ENCODE measurements around the gene KCNN1. TPM values are rescaled to one million over a fixed set of nuclear protein-coding genes. Genes with fewer than 3 reads are reported as not detected.
A peak's percentile ranks its signal among the peaks of the same experiment; 100 is the strongest.

KCNN1 gene
- total and polyA plus RNA-seq, 2 of the 4 experiments (the other 2 are of a cell fraction), result 0.09 TPM; not detected in 1

DNA sequence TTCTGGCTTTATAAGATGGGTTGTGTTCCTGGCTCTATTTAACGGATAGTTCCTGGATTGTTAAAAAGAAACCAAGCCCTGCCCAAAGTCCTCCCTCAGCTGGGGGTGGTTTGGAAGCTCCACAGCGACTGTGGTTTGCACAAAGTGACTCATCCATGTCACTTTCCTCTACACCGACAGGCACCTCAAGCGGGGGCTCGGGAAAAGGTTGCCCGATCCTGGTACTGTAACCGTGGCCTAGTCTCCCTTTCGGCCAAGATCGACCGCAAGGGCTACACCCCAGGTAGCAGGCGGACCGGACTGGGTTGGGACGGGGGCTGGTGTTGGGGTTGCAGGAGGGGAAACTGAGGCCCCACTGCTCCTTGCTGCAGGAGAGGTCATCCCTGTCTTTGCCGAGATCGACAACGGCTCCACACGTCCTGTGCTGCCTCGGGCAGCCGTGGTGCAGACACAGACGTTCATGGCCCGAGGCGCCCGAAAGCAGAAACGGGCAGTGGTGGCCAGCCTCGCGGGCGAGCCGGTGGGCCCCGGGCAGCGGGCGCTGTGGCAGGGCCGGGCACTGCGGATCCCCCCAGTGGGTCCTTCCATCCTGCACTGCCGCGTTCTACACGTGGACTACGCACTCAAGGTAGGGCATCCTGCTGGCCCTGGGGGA lies 42.6 kb downstream of the KCNN1 start:
- peaks cover 26% of the 10 kb centered on the region for H3K36me3 ChIP-seq (ENCODE audit: control insufficient read depth, insufficient read depth, low read length)

More for the DNA sequence above, 42.6 kb downstream of the KCNN1 start:
- H2AK5ac ChIP-seq (ENCODE audit: low read depth, low read length), result no peak overlapping the region
- H4K8ac ChIP-seq (ENCODE audit: low read depth in 2 of 2, low read length in 2 of 2), result no peak overlapping the region
- H3K27ac ChIP-seq (ENCODE audit: insufficient read depth, low read length), result no peak overlapping the region
- no peak overlapping the region for H2AFZ ChIP-seq (replicated peaks; ENCODE audit: low read length, poor library complexity)
- intact Hi-C loops (cut with micrococcal nuclease) (loop anchor here (5.0 to 10.0 kb wide), 2 partner anchors 145 to 163 kb away; partner anchors contain the start of genes IFI30 and PIK3R2), dilution Hi-C loops (cut with HindIII; ENCODE audit: low sequenced_read_pairs, unreplicated experiment) (no loop called here), in situ Hi-C loops (cut with MboI; ENCODE audit: low sequenced_read_pairs) (no loop called here)
- no peak overlapping the region for H4K91ac ChIP-seq (ENCODE audit: insufficient read depth, low read depth, low read length)
- POLR2A ChIA-PET (ENCODE audit: unreplicated experiment), result no interaction called here
- CTCF ChIA-PET, result no interaction called here
- H3K4me2 ChIP-seq (ENCODE audit: low read depth, low read length), result no peak overlapping the region
- H3K9me1 ChIP-seq (ENCODE audit: insufficient read depth, low read length), result peaks cover 12% of the 10 kb centered on the region
- BruUV-seq (replicated peaks), result no TSS peak
- peaks cover 5% of the 10 kb centered on the region; the same call in 1 of the 2 replicates for H4K20me1 ChIP-seq (ENCODE audit: insufficient read depth, low read length)
- H3K9ac ChIP-seq (ENCODE audit: low read depth, low read length), result no peak overlapping the region
- H2BK120ac ChIP-seq (ENCODE audit: low read depth, low read length), result no peak overlapping the region
- H3K4me1 ChIP-seq (ENCODE audit: control insufficient read depth, insufficient read depth, low read length), result peaks cover 8% of the 10 kb centered on the region
- no peak overlapping the region for H2AK9ac ChIP-seq (replicated peaks; ENCODE audit: low read depth, low read length, poor library complexity)
- peaks cover 0 to 13% of the 10 kb centered on the region in 2 experiments; a peak in 3 of 4 replicates for H3K79me1 ChIP-seq (ENCODE audit: low read depth in 1 of 2, low read length in 2 of 2)
- H3K9me3 ChIP-seq (ENCODE audit: control insufficient read depth, insufficient read depth, low read length), result no peaks in the 10 kb centered on the region
- H3K27me3 ChIP-seq (ENCODE audit: control insufficient read depth, insufficient read depth, low read length), result no peaks in the 10 kb centered on the region
- H4K5ac ChIP-seq (ENCODE audit: low read depth, low read length), result no peak overlapping the region
- peak; percentile 17 for DNase-seq
- WGBS, 2 experiments (ENCODE audit: extremely low coverage in 2 of 2, insufficient read length in 1 of 2), result 92% methylated on average over 16 of the region's 37 CpGs; no CpG with 5 or more reads in 1 of the 2 experiments
- H3K4ac ChIP-seq (ENCODE audit: low read depth, low read length), result no peak overlapping the region
- no peak overlapping the region for H3K56ac ChIP-seq (ENCODE audit: extremely low read depth, insufficient read depth, low read length)
- H3K23ac ChIP-seq (ENCODE audit: low read depth, low read length), result peak overlapping the region; percentile 42; the same call in 1 of the 2 replicates
- no peak overlapping the region for H3K14ac ChIP-seq (replicated peaks; ENCODE audit: low read depth, low read length)
- TF ChIP-seq MAZ (IDR thresholded peaks at IDR 0.05; ENCODE audit: borderline replicate concordance, low read depth, low read length) (no peak), BHLHE40 (IDR thresholded peaks at IDR 0.05; ENCODE audit: low read depth, low read length) (no peak), RCOR1 (IDR thresholded peaks at IDR 0.05; ENCODE audit: insufficient replicate concordance, low read length) (no peak)
- TF ChIP-seq, protein P1, sequence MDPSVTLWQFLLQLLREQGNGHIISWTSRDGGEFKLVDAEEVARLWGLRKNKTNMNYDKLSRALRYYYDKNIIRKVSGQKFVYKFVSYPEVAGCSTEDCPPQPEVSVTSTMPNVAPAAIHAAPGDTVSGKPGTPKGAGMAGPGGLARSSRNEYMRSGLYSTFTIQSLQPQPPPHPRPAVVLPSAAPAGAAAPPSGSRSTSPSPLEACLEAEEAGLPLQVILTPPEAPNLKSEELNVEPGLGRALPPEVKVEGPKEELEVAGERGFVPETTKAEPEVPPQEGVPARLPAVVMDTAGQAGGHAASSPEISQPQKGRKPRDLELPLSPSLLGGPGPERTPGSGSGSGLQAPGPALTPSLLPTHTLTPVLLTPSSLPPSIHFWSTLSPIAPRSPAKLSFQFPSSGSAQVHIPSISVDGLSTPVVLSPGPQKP (IDR thresholded peaks at IDR 0.05; ENCODE audit: borderline replicate concordance, low read depth, low read length), result no peak
- TF ChIP-seq, protein P2, sequence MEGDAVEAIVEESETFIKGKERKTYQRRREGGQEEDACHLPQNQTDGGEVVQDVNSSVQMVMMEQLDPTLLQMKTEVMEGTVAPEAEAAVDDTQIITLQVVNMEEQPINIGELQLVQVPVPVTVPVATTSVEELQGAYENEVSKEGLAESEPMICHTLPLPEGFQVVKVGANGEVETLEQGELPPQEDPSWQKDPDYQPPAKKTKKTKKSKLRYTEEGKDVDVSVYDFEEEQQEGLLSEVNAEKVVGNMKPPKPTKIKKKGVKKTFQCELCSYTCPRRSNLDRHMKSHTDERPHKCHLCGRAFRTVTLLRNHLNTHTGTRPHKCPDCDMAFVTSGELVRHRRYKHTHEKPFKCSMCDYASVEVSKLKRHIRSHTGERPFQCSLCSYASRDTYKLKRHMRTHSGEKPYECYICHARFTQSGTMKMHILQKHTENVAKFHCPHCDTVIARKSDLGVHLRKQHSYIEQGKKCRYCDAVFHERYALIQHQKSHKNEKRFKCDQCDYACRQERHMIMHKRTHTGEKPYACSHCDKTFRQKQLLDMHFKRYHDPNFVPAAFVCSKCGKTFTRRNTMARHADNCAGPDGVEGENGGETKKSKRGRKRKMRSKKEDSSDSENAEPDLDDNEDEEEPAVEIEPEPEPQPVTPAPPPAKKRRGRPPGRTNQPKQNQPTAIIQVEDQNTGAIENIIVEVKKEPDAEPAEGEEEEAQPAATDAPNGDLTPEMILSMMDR (conservative IDR thresholded peaks at IDR 0.05; ENCODE audit: low read depth, low read length), result no peak
- no peak overlapping the region for H2BK20ac ChIP-seq (ENCODE audit: low read depth, low read length)
- no peak overlapping the region for H2BK5ac ChIP-seq (ENCODE audit: low read depth, low read length, poor library complexity, severe bottlenecking)
- no peak overlapping the region for H3K18ac ChIP-seq (ENCODE audit: low read depth, low read length)
- ATAC-seq (ENCODE audit: low read depth), result no peak
- no peak overlapping the region for H2BK15ac ChIP-seq (ENCODE audit: low read depth, low read length)
- H3K4me3 ChIP-seq (ENCODE audit: insufficient read depth, low read depth, low read length), result no peak overlapping the region

Data from IMR-90 (cell line).